Esophagus muscularis mucosa (tissue), 4 donors: Measurements from ENCODE around the gene CCDC77.

Experiments
- EP300 ChIP-seq: sonication (generic); formaldehyde crosslinking; IDR thresholded peaks from one replicate; pipeline ENCODE4 v1.6.1; 2017; ENCODE audit warnings: antibody characterized with exemption
- POLR2A ChIP-seq: fragments of 450-650 bp; IDR thresholded peaks from one replicate; pipeline ENCODE4 v1.6.1; 2017; ENCODE audit warnings: antibody characterized with exemption, moderate library complexity, mild to moderate bottlenecking, low read depth
- TF ChIP-seq, protein P1 (sequence below), 3 experiments: fragments of 200-600 bp in 2 of 3; fragments of 450-650 bp in 1 of 3; sonication (generic) in 2 of 3; IDR thresholded peaks; one replicate each; pipeline ENCODE4 v1.5.1; 2017 to 2019; ENCODE audit warnings: antibody characterized with exemption in 3 of 3, mild to moderate bottlenecking in 2 of 3, moderate library complexity in 1 of 3

DNA sequence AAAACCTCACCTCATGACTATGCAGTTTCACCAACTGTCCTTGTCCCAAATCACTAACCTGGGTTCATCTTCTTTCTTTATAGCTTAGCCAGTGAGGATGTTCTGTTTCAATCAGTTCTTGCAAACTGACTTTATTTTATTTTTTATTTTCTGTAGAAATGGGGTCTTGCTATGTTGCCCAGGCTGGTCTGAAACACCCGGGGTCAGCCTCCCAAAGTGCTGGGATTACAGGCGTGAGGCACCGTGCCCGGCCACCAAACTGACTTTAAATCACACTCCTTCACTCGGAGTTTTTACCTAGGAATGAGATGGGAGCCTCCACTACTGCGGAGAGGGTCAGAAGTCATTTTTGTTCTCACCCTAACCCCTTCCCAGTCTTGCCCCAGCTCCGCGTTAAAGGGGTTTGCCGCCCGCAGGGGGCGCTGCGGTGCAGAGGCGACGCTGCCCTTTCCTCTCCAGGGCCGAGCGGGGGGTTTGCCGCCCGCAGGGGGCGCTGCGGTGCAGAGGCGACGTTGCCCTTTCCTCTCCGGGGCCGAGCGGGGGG, 51.3 kb downstream of the CCDC77 start:
- TF ChIP-seq, protein P1, sequence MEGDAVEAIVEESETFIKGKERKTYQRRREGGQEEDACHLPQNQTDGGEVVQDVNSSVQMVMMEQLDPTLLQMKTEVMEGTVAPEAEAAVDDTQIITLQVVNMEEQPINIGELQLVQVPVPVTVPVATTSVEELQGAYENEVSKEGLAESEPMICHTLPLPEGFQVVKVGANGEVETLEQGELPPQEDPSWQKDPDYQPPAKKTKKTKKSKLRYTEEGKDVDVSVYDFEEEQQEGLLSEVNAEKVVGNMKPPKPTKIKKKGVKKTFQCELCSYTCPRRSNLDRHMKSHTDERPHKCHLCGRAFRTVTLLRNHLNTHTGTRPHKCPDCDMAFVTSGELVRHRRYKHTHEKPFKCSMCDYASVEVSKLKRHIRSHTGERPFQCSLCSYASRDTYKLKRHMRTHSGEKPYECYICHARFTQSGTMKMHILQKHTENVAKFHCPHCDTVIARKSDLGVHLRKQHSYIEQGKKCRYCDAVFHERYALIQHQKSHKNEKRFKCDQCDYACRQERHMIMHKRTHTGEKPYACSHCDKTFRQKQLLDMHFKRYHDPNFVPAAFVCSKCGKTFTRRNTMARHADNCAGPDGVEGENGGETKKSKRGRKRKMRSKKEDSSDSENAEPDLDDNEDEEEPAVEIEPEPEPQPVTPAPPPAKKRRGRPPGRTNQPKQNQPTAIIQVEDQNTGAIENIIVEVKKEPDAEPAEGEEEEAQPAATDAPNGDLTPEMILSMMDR (IDR thresholded peaks at IDR 0.05): no peak
- TF ChIP-seq POLR2A: no peak
- no peak for TF ChIP-seq EP300
